ENCODE measurements around the gene CRYBA4. TPM values are rescaled to one million over a fixed set of nuclear protein-coding genes. Genes with fewer than 3 reads are reported as not detected.

The CRYBA4 gene
- not detected for polyA plus RNA-seq

DNA sequence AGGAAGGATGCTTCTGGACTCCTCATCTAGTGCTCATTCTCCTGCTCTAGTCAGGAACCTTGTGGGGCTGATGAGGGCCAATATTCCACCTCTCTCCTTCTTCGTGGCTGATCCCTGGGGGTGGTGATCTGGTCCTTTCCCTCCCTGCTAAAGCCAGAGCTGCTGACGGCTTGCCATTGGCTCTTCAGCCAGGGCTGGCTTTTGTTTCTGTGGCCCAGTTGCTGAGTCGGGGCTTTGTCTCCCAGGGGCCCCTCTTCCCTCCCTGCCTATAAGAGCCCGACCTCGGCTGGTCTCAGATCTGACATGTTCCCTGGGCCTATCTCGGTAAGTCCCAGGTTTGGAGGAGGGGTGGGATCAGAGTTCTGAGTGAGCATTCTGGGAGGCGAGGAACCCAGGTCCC, at the start of gene CRYBA4:
CRYBA4 (plus strand) TSS at position 301 of the 400 bp plus-strand sequence. CDS start 634 bp downstream, outside the sequence.
- peaks cover 4% of the 10 kb centered on the region for H3K36me3 Mint-ChIP-seq
- no peak within 1 kb of the TSS for H3K27ac Mint-ChIP-seq

DNA sequence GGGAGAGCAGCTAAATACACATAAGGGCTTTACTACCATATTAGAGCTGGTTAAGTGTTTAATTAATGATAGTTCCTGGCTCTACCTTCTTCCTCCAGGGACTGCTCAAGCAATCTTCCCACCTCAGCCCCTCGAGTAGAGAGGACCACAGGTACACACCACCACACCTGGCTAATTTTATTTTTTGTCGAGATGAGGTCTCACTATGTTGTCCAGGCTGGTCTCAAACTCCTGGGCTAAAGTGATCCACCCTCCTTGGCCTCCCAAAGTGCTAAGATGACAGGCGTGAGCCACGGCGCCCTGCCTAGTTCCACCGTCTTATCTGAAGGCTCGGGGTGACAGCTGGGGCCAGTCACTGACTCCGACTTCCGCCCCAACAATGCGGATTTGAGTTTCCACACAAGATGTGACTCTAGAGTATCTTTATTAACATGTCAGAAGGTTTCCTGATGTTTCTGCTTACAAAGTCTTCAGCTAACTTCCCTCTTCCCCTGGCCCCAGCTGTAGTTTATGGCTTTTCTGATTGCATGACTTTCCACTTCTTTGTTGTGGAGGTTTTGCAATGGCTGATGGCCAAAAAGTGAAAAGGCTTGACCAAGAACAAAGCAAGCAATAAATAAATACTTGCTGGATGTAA, 48.6 kb upstream of the CRYBA4 start:
- H3K9me3 Mint-ChIP-seq = no peaks in the 10 kb centered on the region
- H3K27me3 Mint-ChIP-seq = no peaks in the 10 kb centered on the region
- H3K36me3 Mint-ChIP-seq = peaks cover 7% of the 10 kb centered on the region
- H3K4me1 Mint-ChIP-seq = peaks cover 20 to 21% (median 21%) of the 10 kb centered on the region in 3 donors
- no peak overlapping the region for H3K4me3 Mint-ChIP-seq
- H3K27ac Mint-ChIP-seq = peak overlapping the region in 1 of 3 donors; percentile 63

More for the DNA sequence above, at the start of gene CRYBA4:
- H3K9me3 Mint-ChIP-seq = no peaks in the 10 kb centered on the region
- no peaks in the 10 kb centered on the region for H3K27me3 Mint-ChIP-seq
- H3K4me1 Mint-ChIP-seq = peaks cover 0 to 4% (median 2%) of the 10 kb centered on the region in 3 donors
- no peak within 1 kb of the TSS for H3K4me3 Mint-ChIP-seq

- H3K4me1 Mint-ChIP-seq = peaks cover 21 to 26% (median 25%) of the 10 kb centered on the region in 3 donors
- H3K36me3 Mint-ChIP-seq = peaks cover 7% of the 10 kb centered on the region
- H3K9me3 Mint-ChIP-seq = no peaks in the 10 kb centered on the region
- no peaks in the 10 kb centered on the region for H3K27me3 Mint-ChIP-seq
- H3K27ac Mint-ChIP-seq = no peak overlapping the region
- peak overlapping the region in 1 of 4 donors; percentile 12 for H3K4me3 Mint-ChIP-seq
These were observed 47.6 kb upstream of the CRYBA4 start for GRCh38 chr22:26574001-26574723.

GRCh38 chr22:26576026-26576680, 45.6 kb upstream of the CRYBA4 start:
- Mint-ChIP-seq H3K4me3 (peak overlapping the region in 1 of 4 donors; percentile 24), H3K27me3 (no peaks in the 10 kb centered on the region), H3K27ac (no peak overlapping the region), H3K4me1 (peaks cover 23 to 33% (median 28%) of the 10 kb centered on the region in 3 donors), H3K36me3 (peaks cover 7% of the 10 kb centered on the region), H3K9me3 (no peaks in the 10 kb centered on the region)

- H3K9me3 Mint-ChIP-seq = no peaks in the 10 kb centered on the region
- H3K4me3 Mint-ChIP-seq = no peak overlapping the region
- H3K27ac Mint-ChIP-seq = no peak overlapping the region
- no peaks in the 10 kb centered on the region for H3K27me3 Mint-ChIP-seq
- H3K4me1 Mint-ChIP-seq = peaks cover 22 to 35% (median 28%) of the 10 kb centered on the region in 3 donors
- peaks cover 3% of the 10 kb centered on the region for H3K36me3 Mint-ChIP-seq
These were observed 44.7 kb upstream of the CRYBA4 start for GRCh38 chr22:26577081-26577480.

DNA sequence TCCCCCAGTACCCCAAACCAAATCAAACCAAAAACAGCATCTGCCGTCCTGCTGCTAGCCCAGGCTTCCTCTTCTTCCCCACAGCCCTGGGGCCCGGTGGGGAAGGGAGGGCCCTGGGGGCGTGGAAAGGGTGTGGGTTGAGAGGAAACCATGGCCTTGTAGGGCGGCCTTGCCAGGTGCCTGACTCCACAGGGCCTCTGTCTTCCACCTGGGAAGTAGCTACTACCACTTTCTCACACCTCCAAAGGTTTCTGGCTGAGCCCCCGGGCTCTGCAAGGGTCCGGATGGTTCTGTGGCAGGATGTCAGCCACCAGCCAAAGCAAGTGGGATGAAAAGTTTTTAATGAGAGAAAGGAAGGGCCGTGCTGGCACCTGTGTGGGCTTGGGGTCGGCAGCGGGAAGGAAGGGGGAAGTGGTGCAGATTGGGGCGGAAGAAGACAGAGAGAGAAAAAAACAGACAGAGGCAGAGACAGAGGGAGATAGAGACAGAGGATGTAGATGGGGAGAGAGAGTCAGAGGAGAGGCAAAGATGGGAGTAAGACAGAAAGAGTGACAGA, 42.4 kb upstream of the CRYBA4 start:
- peaks cover 15 to 33% (median 20%) of the 10 kb centered on the region in 3 donors for H3K4me1 Mint-ChIP-seq
- H3K27me3 Mint-ChIP-seq = no peaks in the 10 kb centered on the region
- H3K36me3 Mint-ChIP-seq = peaks cover 3% of the 10 kb centered on the region

DNA sequence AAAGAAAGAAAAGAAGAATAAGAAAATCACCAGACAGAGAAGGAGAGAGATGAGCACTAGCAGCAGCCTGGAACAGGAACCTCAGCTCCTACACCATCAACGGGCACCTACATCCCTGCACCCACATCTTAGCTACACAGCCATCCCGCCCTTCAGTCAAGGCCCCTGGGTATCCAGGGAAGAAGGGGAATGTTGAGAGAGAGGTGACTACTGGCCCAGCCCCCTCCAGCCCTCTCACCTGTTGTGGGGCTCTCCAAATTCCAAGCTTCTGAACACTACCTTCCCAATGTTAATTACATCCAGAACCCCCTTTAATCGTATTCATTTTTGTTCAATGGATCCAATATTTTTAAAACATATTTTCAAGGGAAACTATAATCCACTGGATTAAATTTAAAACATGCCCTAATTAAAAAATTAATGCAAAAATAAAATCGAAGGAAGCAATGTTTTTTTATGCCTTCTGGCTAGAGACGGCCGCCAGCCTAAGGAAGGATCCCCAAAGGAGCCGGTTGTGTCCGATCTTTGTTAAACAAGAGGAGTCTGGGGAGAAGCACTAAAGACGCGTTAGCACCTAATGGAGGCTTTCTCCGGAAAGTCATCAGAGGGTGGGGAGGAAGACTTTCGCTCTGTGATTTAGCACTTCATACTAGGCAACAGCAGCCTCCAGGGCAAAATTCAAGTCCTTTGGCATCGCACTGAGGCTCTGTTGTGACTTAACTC, 41.4 kb upstream of the CRYBA4 start:
- Mint-ChIP-seq H3K9me3 (no peaks in the 10 kb centered on the region), H3K4me3 (peak overlapping the region in 2 of 4 donors; percentile 23 to 65), H3K27me3 (no peaks in the 10 kb centered on the region), H3K27ac (peak overlapping the region in 2 of 3 donors; percentile 23 to 90), H3K36me3 (peaks cover 3% of the 10 kb centered on the region), H3K4me1 (peaks cover 15 to 33% (median 20%) of the 10 kb centered on the region in 3 donors)

More for the DNA sequence above, 42.4 kb upstream of the CRYBA4 start:
- Mint-ChIP-seq H3K4me3 (peak overlapping the region; percentile 1 to 78 (median 65)), H3K27ac (peak overlapping the region; percentile 23 to 90 (median 32)), H3K9me3 (no peaks in the 10 kb centered on the region)

- no peaks in the 10 kb centered on the region for H3K9me3 Mint-ChIP-seq
- peak overlapping the region in 2 of 3 donors; percentile 22 to 39 for H3K27ac Mint-ChIP-seq
- peaks cover 15 to 35% (median 20%) of the 10 kb centered on the region in 3 donors for H3K4me1 Mint-ChIP-seq
- H3K27me3 Mint-ChIP-seq = no peaks in the 10 kb centered on the region
- peak overlapping the region in 2 of 4 donors; percentile 23 for H3K4me3 Mint-ChIP-seq
- H3K36me3 Mint-ChIP-seq = peaks cover 3% of the 10 kb centered on the region
These were observed 40.7 kb upstream of the CRYBA4 start for GRCh38 chr22:26581026-26581425.

DNA sequence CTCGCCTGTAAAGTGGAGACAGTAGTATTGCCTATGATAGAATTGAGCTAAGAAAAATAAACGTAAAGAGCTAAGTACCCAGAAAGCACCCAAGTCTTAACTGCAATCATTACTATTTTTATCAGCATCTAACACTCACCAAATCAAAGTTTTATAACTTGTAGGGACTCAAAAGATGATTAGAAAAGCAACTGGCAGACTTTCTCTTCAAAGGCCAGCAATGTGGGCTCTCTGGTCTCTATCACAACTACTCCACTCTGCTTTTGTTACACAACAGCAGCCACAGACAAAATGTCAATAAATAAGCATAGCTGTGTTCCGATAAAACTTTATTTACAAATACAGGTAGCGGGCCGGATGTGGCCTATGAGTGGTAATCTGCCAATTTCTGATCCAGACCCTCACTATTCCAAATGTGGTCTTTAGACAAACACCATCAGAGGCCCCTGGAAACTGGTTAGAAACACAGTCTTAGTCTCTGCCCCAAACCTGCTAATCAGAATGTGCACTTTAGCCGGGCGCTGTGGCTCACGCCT, 40.1 kb upstream of the CRYBA4 start:
- no peaks in the 10 kb centered on the region for H3K27me3 Mint-ChIP-seq

GRCh38 chr22:26584010-26584409, 37.8 kb upstream of the CRYBA4 start:
- Mint-ChIP-seq H3K9me3 (peaks cover 0 to 2% (median 0%) of the 10 kb centered on the region in 3 donors), H3K27me3 (no peaks in the 10 kb centered on the region), H3K4me1 (peaks cover 15 to 34% (median 21%) of the 10 kb centered on the region in 3 donors), H3K27ac (peak overlapping the region in 1 of 3 donors; percentile 67), H3K36me3 (peaks cover 2% of the 10 kb centered on the region), H3K4me3 (peak overlapping the region in 1 of 4 donors; percentile 13)

More for the DNA sequence above, 40.1 kb upstream of the CRYBA4 start:
- Mint-ChIP-seq H3K36me3 (peaks cover 2% of the 10 kb centered on the region), H3K9me3 (no peaks in the 10 kb centered on the region), H3K4me3 (peak overlapping the region in 1 of 4 donors; percentile 25), H3K4me1 (peaks cover 17 to 33% (median 17%) of the 10 kb centered on the region in 3 donors), H3K27ac (peak overlapping the region in 1 of 3 donors; percentile 39)

DNA sequence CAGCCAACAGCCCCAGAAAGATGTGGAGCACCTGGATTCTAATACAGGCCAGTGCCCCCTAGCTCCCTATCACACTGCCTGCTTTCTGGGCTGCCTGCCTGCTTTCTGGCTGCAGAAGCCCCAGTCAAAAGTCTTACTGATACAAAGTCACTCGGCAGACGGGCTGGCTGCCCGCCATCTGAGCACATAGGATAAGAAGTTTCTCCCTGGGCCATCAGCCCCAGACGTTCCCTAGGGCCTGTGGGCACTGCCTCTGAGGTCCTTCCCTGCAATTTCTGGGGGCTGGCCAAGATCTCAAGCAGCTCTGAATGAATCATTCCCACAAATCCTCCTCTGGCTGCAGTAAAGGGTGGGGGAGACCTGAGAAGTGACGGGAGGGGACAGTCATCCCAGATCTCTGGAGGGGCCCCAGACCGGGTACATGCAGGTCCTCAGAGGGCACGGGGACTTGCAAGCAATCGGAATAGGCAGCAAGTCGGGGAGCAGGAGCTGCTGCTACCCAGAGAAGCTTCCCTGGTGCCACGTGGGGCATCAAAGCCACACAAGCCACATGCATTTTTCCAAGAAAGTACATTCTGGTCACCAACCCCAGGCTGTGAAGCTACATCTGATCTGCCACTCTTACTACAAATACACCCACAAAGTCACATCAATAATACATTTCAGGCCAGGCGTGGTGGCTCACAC, 36.5 kb upstream of the CRYBA4 start:
- H3K4me1 Mint-ChIP-seq = peaks cover 16 to 24% (median 19%) of the 10 kb centered on the region in 3 donors
- peaks cover 2% of the 10 kb centered on the region for H3K36me3 Mint-ChIP-seq
- peaks cover 0 to 2% (median 0%) of the 10 kb centered on the region in 3 donors for H3K9me3 Mint-ChIP-seq
- peak overlapping the region in 2 of 4 donors; percentile 22 to 28 for H3K4me3 Mint-ChIP-seq
- H3K27ac Mint-ChIP-seq = peak overlapping the region in 1 of 3 donors; percentile 52
- H3K27me3 Mint-ChIP-seq = no peaks in the 10 kb centered on the region

GRCh38 chr22:26586556-26587325, 35.0 kb upstream of the CRYBA4 start:
- Mint-ChIP-seq H3K4me3 (peak overlapping the region; percentile 25 to 62 (median 44)), H3K27me3 (no peaks in the 10 kb centered on the region)

More at GRCh38 chr22:26586556-26587325, 35.0 kb upstream of the CRYBA4 start:
- Mint-ChIP-seq H3K4me1 (peaks cover 16 to 23% (median 16%) of the 10 kb centered on the region in 3 donors), H3K9me3 (peaks cover 0 to 2% (median 0%) of the 10 kb centered on the region in 3 donors), H3K27ac (no peak overlapping the region), H3K36me3 (peaks cover 2% of the 10 kb centered on the region)
